ENCODE data around the gene AHNAK.
"Not testable (repeated sequence)": the region's sequence is repeated elsewhere in the genome, so short reads cannot be mapped to it uniquely, and the experiment has no call there.

AHNAK gene

GRCh38 chr11:62463121-62463542 lies 83.5 kb downstream of the AHNAK start:
- no peak for DNase-seq (ENCODE audit: low read depth in 3 of 3)

- no peak for DNase-seq (ENCODE audit: low read depth in 3 of 3)
These were observed 84.1 kb downstream of the AHNAK start for GRCh38 chr11:62462508-62462892.

- DNase-seq (ENCODE audit: low read depth in 3 of 3): no peak
These were observed 84.7 kb downstream of the AHNAK start for GRCh38 chr11:62461740-62462507.

GRCh38 chr11:62459080-62459479 lies 87.5 kb downstream of the AHNAK start:
- DNase-seq (ENCODE audit: low read depth in 3 of 3): no peak

- no peak for DNase-seq (ENCODE audit: low read depth in 3 of 3)
These were observed 88.2 kb downstream of the AHNAK start for GRCh38 chr11:62458212-62459002.

GRCh38 chr11:62457478-62457877 lies 89.1 kb downstream of the AHNAK start:
- DNase-seq (ENCODE audit: low read depth in 3 of 3): no peak

- DNase-seq (ENCODE audit: low read depth in 3 of 3): no peak
These were observed 90.0 kb downstream of the AHNAK start for GRCh38 chr11:62456630-62457029.

- DNase-seq (ENCODE audit: low read depth in 3 of 3): no peak
These were observed 93.7 kb downstream of the AHNAK start for GRCh38 chr11:62452839-62453468.

- DNase-seq (ENCODE audit: low read depth in 3 of 3): no peak
These were observed 94.3 kb downstream of the AHNAK start for GRCh38 chr11:62452261-62452660.

- no peak for DNase-seq (ENCODE audit: low read depth in 3 of 3)
These were observed 95.4 kb downstream of the AHNAK start for GRCh38 chr11:62451241-62451621.

- no peak for DNase-seq (ENCODE audit: low read depth in 3 of 3)
These were observed 95.9 kb downstream of the AHNAK start for GRCh38 chr11:62450543-62451240.

- not testable (repeated sequence) for DNase-seq (ENCODE audit: low read depth in 3 of 3)
These were observed 96.7 kb downstream of the AHNAK start for GRCh38 chr11:62449912-62450311.

- DNase-seq (ENCODE audit: low read depth in 3 of 3): no peak
These were observed 97.2 kb downstream of the AHNAK start for GRCh38 chr11:62449451-62449851.

- DNase-seq (ENCODE audit: low read depth in 3 of 3): no peak
These were observed 100.5 kb downstream of the AHNAK start for GRCh38 chr11:62446091-62446490.

GRCh38 chr11:62445314-62445740 lies 101.3 kb downstream of the AHNAK start:
- DNase-seq (ENCODE audit: low read depth in 3 of 3): no peak

- DNase-seq (ENCODE audit: low read depth in 3 of 3): no peak
These were observed 101.8 kb downstream of the AHNAK start for GRCh38 chr11:62444835-62445234.

GRCh38 chr11:62444236-62444833 lies 102.3 kb downstream of the AHNAK start:
- peak in 2 of 3 experiments; percentile 16 to 43 for DNase-seq (ENCODE audit: low read depth in 3 of 3)

GRCh38 chr11:62443390-62444235 lies 103.0 kb downstream of the AHNAK start:
- no peak for DNase-seq (ENCODE audit: low read depth in 3 of 3)

- no peak for DNase-seq (ENCODE audit: low read depth in 3 of 3)
These were observed 106.6 kb downstream of the AHNAK start for GRCh38 chr11:62439785-62440602.

GRCh38 chr11:62438641-62439040 lies 108.0 kb downstream of the AHNAK start:
- DNase-seq (ENCODE audit: low read depth in 3 of 3): no peak

Measured in stimulated activated CD4-positive, alpha-beta T cell treated with anti-CD3 and anti-CD28 coated beads, TNF-alpha, amount 100 ng/mL, for 24 hours (primary cell).